NCI-H2196 treated with DMSO at 0.1 percent for 48 hours (cell line): Measurements from ENCODE around the gene TMED1.

Experiments used
- DNase-seq: peaks from one replicate; lab custom pipeline; 2025; ENCODE audit not compliant: unreplicated experiment; lab: John Stamatoyannopoulos, UW

The TMED1 gene

DNA sequence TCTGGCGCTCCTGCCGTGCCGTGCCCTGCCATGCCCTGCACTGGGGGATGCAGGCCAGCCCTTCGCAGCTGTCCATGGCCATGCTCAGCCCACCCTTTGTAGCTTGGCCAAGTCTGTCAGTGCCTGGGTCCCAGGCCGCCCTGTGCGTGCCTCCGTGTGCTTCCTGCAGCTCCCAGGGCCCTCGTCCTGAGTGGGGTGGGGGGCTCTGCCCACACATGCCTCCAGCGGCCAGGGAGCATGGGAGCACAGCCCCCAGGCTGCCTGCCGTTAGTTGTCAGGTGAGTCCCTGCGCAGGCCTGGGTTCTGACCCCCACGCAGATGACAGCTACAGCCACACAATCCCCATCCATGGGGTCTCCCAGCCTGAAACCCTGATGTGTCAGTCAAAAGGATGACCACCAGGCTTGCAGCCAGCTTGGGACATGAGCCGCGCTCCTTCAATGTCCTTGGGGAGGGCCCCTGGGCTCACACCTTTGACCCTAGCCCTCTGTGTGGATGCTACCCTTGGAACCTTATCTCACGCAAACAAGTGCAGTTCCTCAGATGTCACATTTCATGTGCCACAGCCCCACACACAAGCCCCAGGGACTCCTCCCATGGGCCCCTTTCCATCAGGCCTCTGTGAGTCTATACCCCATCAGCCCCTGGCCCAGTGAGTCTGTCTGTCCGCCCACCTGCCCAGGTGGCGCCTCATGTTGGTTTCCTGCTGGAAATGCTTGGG, 24.5 kb downstream of the TMED1 start:
- DNase-seq, result no peak

DNA sequence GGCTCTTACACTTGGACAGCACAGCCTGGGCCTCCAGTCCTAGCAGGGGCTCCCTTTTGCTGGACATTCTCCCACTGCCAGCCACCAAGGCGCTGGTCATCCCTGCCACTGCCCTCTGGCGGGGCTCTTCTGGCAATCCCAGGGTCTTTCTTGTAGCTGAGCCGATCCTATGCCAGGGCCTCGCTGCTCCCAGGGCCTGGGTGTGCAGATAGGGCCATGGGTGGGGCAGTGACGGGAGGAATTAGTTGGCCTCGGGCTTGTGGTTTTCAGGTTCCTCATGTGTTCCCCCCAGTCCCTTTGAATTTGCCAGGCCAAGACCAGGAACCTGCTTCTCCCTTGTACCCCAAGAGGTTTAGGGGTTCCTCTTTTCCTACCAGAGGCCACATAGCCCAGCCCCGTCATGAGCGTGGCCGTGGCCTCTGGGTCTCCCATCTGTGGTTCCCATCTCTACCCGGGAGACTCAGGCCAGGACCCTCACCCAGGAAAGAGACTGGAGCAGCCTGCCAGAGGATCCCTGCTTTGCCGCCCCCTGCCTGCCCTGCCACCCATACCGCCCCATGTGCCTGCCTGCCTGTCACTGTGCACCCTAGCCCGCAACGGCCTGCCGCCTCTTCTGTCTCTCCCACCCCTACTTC, 26.2 kb downstream of the TMED1 start:
- DNase-seq, result no peak

DNA sequence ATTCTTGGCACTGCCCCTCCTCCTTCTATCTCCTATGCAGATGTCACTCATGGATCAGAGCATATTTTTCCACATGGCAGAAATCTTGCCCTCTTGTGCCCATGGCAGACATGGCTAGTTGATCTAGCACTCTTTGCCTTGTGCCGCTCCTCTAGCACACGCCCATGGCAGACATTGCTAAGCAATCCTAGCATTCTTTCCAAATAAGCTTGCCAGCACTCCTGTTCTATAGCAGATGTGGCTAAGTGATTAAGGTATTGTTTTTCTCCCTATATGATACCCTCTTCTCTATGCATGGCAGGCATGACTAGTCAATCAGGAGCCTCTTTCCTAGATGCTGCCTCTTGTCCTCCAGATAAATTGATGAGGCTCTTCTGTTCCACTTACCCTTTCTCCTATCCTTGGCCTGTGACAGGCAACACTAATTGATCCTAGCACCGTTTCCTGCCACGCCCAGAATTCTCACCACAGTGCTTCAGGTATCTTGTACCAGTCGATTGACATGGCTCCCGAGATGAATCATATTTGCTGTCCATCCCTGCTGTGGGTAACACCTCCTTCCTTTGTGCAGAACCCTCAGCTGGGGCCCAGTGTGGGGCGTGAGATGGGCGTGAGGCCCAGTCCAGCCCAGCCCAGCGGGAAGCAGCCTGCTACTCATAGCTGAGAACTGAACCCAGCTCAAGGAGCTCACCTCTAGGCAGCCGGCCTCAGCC, 26.9 kb downstream of the TMED1 start:
- DNase-seq, result no peak

DNA sequence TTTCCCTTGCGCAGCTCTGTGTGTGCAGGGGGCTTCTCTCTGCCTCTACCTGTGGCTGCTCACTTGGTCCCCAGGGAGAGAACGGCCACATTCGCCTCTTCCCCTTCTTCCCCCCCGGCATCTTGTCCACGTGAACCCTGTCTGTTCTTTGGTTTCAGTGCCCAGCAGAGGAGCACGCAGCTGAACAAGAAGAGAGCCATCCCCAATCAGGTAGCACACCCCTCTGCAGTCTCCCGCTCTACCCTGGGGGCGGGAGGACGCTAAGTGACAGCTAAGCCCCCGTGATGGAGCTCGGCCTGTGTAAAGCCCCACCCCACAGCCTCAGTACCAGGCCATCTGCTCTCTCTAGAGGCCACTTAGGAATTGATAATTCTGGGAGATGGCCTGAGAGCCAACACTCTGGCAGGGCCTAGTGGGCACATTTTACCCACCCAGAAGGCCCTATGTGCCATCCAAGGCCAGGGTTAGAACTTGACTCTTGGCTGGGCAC, 30.2 kb downstream of the TMED1 start:
- DNase-seq, result no peak

DNA sequence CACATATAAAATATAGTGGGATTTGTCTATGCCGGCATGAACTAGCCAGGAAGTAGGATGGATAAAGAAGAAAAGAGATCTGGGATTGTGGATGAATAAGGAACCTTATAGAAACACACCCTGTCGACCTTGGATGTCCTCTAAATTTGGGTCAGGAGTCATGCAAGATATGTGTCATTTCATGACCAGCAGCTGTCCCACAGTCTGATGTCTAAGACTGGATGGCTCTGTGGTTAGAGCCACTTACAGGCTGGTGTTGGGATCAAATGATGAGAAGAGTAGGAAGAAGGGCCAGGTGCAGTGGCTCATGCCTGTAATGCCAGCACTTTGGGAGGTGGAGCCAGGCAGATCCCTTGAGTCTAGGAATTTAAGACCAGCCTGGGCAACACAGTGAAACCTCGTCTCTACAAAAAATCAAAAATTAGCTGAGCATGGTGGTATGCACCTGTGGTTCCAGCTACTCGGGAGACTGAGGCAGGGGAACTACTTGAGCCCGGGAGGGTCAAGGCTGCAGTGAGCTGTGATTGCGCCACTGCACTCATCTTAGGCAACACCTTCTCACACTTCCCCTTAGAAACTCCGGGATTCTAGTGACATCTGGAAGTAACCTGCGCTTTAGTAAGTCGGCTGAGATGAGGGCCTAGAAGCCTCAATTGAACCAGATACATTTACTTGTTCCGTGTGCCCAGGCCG, 30.8 kb downstream of the TMED1 start:
- no peak for DNase-seq

DNA sequence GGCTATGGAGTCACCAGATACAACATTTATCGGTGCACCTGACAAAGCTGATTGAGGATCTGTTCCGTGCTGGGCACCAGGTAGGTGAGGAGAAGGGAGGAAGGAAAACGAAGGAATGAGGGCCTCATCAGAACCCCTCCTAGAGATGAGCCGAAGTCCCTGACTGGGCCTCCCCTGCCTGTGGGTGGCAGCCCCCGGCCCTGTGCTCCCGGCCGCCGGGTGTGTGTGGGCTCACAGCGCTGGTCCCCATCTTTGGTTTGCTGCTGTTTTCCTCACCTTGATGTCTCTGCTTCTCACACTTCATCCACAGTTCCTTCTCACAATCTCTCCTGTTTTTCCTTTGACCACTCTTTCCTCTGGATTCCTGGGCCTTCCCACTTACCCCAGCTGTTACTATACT, 32.8 kb downstream of the TMED1 start:
- DNase-seq, result no peak

DNA sequence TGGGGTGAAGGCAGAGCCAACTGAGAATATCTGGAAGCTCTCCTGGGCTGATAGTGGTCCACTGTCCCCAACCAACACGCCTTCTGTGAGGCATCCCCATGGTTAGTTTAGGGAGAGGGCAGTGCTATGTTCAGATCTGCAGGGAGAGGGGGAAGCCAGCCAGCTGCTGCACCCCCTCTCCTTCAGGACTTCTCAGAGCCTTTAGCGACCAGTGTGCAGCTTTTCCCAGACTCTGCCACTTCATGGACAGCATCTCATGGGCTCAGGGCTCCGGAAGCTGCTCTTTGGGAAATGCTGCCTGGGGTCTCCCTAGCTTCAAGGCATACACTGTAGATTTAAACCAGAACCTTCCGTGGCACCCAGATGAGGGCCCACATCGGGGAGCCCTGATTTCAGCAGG, 33.5 kb downstream of the TMED1 start:
- no peak for DNase-seq

DNA sequence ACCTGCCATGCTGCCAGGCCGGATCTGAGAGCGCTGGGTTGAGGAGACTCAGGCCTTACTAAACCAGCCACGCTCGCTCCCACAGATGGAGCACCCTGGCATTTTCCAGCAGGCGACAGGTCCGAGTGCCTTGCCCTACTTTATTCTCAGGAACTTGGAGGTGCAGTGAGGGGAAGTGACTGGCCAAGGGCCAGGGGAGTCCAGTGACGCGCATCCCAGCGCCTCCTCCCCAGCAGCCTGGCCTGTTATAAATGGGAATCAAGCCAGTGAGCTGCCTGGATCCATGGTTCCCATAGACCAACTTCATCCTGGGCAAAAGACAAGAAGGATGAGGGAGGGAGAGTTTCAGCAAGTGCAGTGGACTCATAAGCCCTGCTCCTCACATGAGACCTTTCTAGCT, 35.5 kb downstream of the TMED1 start:
- no peak for DNase-seq

DNA sequence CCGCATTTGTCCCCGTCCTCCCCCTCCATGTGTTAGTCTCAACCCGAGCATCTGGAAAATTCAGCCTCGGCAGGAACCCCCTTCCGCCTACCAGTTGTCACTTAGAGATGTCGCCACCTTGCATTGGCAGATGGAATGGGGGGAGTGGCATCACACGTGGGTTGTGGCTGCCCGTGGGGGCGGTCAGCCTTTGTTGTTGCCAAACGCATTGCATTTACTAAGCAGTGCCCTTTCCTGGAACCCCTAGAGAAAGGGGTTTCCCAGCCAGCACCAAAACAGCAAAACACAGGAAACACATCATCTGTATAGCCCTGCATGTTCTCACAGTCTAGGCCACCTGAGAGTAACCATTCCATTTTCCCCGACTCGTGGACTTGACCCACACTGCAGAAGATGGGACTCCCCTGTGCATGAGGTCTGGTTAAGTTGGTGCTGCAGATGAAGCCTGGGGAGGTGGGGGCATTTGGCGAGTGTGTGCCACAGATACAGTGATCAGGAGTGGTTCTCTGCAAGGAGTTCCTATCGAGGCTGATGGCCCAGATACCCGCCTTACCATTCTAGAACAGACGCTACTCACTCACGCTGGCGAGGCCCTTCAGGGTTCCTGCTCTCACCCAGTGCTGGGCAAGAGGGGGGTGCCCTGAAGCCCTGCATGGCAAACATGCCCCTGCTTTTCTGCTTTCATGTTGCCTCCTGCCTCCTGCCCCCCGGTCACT, 38.3 kb downstream of the TMED1 start:
- no peak for DNase-seq

DNA sequence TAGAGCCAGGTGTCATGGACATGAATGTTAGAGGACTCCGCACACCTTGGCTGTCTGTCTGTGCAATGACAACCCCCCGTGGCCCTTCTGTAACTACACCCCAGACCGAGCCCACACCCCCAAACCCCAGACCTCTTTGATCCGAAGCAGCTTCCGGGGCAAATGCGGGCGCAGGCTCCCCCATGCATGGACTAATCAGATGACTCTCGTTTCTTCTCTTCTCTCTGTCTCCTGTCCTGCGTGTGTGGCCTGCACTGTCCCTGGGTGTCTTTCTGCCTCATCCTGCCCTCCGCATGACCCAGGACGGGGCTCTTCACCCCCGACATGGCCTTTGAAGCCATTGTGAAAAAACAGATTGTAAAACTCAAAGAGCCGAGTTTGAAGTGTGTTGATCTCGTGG, 38.9 kb downstream of the TMED1 start:
- DNase-seq, result no peak

DNA sequence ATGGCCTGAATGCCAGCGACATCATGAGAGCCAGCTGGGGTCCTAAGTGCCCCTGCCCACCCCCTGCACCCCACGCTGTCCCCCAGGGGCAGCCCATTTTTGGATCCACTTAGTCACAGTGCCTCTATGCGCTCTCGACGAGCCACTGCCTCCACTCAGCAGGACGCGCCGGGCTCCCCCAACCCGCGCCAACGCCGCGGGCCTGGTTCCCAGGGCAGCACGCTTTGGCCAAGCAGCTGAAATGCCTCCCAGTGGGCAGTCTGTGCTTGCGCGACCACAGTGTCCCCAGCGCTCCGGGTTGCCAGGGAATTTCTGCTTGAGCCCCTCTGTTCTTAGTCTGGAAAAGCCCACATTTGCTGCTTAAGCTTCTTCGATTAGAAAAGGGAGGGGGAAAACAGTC, 39.4 kb downstream of the TMED1 start:
- no peak for DNase-seq

DNA sequence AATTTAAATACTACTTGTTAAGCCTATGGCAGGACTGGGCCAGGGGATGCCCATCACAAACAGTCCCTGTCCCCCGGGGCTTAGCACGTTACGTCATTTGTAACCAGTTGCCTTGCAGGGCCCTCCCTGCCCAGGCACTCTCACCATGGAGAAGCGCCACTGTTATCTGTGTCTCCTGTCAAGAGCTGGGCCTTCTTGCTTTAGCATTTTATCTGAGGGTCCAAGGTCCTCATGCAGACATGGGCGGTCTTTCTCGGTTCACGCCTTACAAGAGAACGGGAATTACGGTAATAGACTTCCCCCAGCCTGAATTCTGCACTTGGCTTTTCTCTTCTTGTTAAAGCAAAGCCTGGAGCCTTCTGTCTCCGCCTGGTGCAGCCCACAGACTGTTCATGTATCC, 46.1 kb downstream of the TMED1 start:
- DNase-seq, result no peak

DNA sequence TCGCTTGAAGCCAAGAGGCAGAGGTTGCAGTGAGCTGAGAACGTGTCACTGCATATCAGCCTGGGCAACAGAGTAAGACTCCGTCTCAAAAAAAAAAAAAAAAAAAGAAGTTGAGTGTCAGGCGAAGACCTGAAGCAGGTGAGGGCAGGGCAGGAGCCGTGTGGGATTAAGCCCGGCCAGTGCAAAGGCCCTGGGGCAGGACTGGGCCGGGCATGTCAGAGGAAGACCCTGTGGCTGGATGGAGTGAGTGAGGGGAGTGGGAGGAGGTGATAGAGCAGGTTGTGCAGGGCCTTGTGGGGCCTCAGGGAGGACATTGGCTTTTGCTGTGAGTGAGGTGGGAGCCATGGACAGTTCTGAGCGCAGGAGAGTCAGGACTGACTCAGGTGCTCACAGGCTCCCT, 47.9 kb downstream of the TMED1 start:
- DNase-seq, result no peak

DNA sequence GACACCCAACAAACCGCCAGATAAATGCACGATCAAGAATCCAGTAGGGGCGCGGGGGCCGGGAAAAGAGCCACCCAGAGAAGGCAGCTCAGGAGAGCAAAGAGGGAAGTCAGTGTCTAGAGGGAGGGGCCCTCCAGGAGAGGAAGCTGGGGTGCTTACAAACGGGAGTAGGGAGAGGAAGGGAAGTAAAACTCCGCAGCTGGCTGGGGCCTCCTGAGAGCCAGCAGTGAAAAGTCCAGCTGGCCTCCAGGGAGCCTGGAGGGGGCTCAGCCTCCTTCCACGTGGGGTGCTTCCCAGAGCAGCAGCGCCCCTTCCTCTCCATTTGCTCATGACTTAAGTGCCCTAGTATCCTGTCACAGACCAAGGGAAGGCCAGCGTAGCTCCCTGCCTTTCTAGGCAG, 51.8 kb downstream of the TMED1 start:
- no peak for DNase-seq

DNA sequence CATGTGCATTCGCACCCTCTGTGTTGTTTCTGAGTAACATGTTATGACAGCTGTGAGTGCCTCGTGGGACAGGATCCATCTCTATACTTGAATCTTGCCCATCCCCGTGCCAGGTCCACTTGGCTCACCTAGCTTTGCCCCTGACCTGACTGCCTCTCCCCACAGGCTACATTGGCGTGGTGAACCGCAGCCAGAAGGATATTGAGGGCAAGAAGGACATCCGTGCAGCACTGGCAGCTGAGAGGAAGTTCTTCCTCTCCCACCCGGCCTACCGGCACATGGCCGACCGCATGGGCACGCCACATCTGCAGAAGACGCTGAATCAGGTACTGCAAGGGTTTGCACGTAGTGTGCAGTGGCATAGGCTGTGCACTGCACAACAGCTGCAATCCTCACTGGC, 53.2 kb downstream of the TMED1 start:
- DNase-seq, result no peak
